CD4-positive, alpha-beta T cell (primary cell): ENCODE measurements around the gene GNG2. TPM values are rescaled to one million over a fixed set of nuclear protein-coding genes. Genes with fewer than 3 reads are reported as not detected.

Source experiments
- ATAC-seq: fragments of 200-7000 bp; cut with Tn5 transposase; one replicate; pipeline ENCODE4 v1.10.0; 2022; ENCODE audit warnings: mild to moderate bottlenecking; ENCODE audit not compliant: poor library complexity
- CTCF ChIA-PET: fragments of 350-600 bp; sonication (Branson Sonifier 250); formaldehyde crosslinking; loops from one replicate; lab custom pipeline; 2021; ENCODE audit warnings: antibody characterized with exemption, inconsistent platforms; lab: Charles Lee
- POLR2A ChIA-PET: fragments of 350-600 bp; sonication (Branson Sonifier 250); formaldehyde crosslinking; loops from one replicate; lab custom pipeline; 2021; ENCODE audit warnings: antibody characterized with exemption, inconsistent platforms; lab: Charles Lee
- DNase-seq, 14 experiments: peaks; one replicate each; pipeline ENCODE4 v3.0.0-alpha.2; 2013 to 2020; ENCODE audit warnings: mixed read lengths in 2 of 14
- H3K27ac ChIP-seq, 2 donors: one replicate each; pipeline versions ENCODE4 v1.5.1 to v1.7.0; 2013; ENCODE audit warnings: low read length in 2 of 2, low read depth in 1 of 2, mild to moderate bottlenecking in 1 of 2
- H3K27me3 ChIP-seq, 2 experiments: 1 replicate in 1 of 2; 2 replicates in 1 of 2; pipeline versions ENCODE4 v1.6.1 to v1.7.0; 2013; ENCODE audit warnings: low read length in 2 of 2, control low read depth in 1 of 2, mild to moderate bottlenecking in 1 of 2, moderate library complexity in 1 of 2; ENCODE audit not compliant: insufficient read depth in 2 of 2, control insufficient read depth in 1 of 2
- H3K36me3 ChIP-seq: one replicate; pipeline ENCODE4 v1.6.1; 2013; ENCODE audit warnings: low read length, control low read depth; ENCODE audit not compliant: insufficient read depth
- H3K4me1 ChIP-seq: one replicate; pipeline ENCODE4 v1.6.1; 2013; ENCODE audit warnings: low read length, control low read depth; ENCODE audit not compliant: insufficient read depth
- H3K4me3 ChIP-seq: one replicate; pipeline ENCODE4 v1.5.1; 2013; ENCODE audit warnings: mild to moderate bottlenecking, low read length, moderate library complexity
- H3K9me3 ChIP-seq, 2 experiments: 1 replicate in 1 of 2; 2 replicates in 1 of 2; pipeline versions ENCODE4 v1.6.1 to v1.7.0; 2013; ENCODE audit warnings: low read length in 2 of 2, mild to moderate bottlenecking in 2 of 2, control low read depth in 1 of 2, moderate library complexity in 1 of 2; ENCODE audit not compliant: control insufficient read depth in 1 of 2, insufficient read depth in 1 of 2
- H3K27ac Mint-ChIP-seq: one replicate; pipeline ENCODE4 v1.8.0; 2020; ENCODE audit warnings: mixed read lengths
- H3K27me3 Mint-ChIP-seq: one replicate; pipeline ENCODE4 v1.8.0; 2021; ENCODE audit warnings: mixed read lengths
- H3K36me3 Mint-ChIP-seq: one replicate; pipeline ENCODE4 v1.8.0; 2021; ENCODE audit warnings: low read depth, mixed read lengths
- H3K4me1 Mint-ChIP-seq: one replicate; pipeline ENCODE4 v1.8.0; 2021; ENCODE audit warnings: low read depth, mixed read lengths
- H3K4me3 Mint-ChIP-seq: one replicate; pipeline ENCODE4 v1.8.0; 2020; ENCODE audit warnings: mild to moderate bottlenecking, mixed read lengths
- H3K9me3 Mint-ChIP-seq: one replicate; pipeline ENCODE4 v1.8.0; 2020; ENCODE audit warnings: mixed read lengths
- intact Hi-C, 2 experiments: fragments of 100-400 bp; cut with DNase I in 1 of 2; cut with micrococcal nuclease in 1 of 2; formaldehyde crosslinking; loops; one replicate each; pipeline versions ENCODE4 v1.15.1 to v1.9.0; 2023 to 2025; cut with DNase I, micrococcal nuclease
- total RNA-seq, 174 experiments: library from RNA in 2 of 174; stranded (reverse) in 2 of 174; gene quantifications; one replicate each; pipeline ENCODE4 v1.2.3 and lab custom pipeline; 2021 to 2026
- TF ChIP-seq, protein P1 (sequence below): fragments of 200-600 bp; IDR thresholded peaks from one replicate; pipeline ENCODE4 v1.8.0; 2022; ENCODE audit warnings: antibody characterized with exemption, mild to moderate bottlenecking

The GNG2 gene
- total RNA-seq, 2 experiments from 2014 or later, result 138 to 139 TPM

GRCh38 chr14:51846631-51847488 lies 13.6 kb upstream of the GNG2 start:
- Histone ChIP-seq H3K36me3 (no peaks in the 10 kb centered on the region), H3K4me3 (peak overlapping the region; percentile 53), H3K27ac (peak overlapping the region; percentile 99 to 100), H3K4me1 (peaks cover 44% of the 10 kb centered on the region), H3K9me3 (no peaks in the 10 kb centered on the region), H3K27me3 (no peaks in the 10 kb centered on the region)
- no peaks in the 10 kb centered on the region for H3K27me3 Mint-ChIP-seq
- peaks cover 72% of the 10 kb centered on the region for H3K4me1 Mint-ChIP-seq
- peaks cover 6% of the 10 kb centered on the region for H3K36me3 Mint-ChIP-seq
- H3K27ac Mint-ChIP-seq, result peak overlapping the region; percentile 98
- TF ChIP-seq, protein P1, sequence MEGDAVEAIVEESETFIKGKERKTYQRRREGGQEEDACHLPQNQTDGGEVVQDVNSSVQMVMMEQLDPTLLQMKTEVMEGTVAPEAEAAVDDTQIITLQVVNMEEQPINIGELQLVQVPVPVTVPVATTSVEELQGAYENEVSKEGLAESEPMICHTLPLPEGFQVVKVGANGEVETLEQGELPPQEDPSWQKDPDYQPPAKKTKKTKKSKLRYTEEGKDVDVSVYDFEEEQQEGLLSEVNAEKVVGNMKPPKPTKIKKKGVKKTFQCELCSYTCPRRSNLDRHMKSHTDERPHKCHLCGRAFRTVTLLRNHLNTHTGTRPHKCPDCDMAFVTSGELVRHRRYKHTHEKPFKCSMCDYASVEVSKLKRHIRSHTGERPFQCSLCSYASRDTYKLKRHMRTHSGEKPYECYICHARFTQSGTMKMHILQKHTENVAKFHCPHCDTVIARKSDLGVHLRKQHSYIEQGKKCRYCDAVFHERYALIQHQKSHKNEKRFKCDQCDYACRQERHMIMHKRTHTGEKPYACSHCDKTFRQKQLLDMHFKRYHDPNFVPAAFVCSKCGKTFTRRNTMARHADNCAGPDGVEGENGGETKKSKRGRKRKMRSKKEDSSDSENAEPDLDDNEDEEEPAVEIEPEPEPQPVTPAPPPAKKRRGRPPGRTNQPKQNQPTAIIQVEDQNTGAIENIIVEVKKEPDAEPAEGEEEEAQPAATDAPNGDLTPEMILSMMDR, result no peak
- H3K9me3 Mint-ChIP-seq, result peaks cover 4% of the 10 kb centered on the region
- intact Hi-C loops, result loop anchor here (1.0 to 5.0 kb wide), 10 partner anchors 13 to 195 kb away; partner anchors contain the start of genes GNG2 (in 2 of the 2) and FRMD6 (in 1 of the 2)
- peak; percentile 66 to 98 (median 82) for DNase-seq
- peak; percentile 83 for ATAC-seq
- ChIA-PET POLR2A (interaction anchor here (0.6 to 3.9 kb wide), 30 partner anchors 9 to 895 kb away, joined by 3 to 156 read pairs (median 5); partner anchors contain the start of genes FRMD6 and GNG2), CTCF (interaction anchor here (0.7 to 2.9 kb wide), 25 partner anchors 10 to 195 kb away, joined by 3 to 33 read pairs (median 6); partner anchors contain the start of gene GNG2)
- peak overlapping the region; percentile 86 for H3K4me3 Mint-ChIP-seq

- Mint-ChIP-seq H3K9me3 (peaks cover 4% of the 10 kb centered on the region), H3K4me3 (peak overlapping the region; percentile 86), H3K4me1 (peaks cover 77% of the 10 kb centered on the region), H3K27ac (peak overlapping the region; percentile 98), H3K36me3 (peaks cover 6% of the 10 kb centered on the region), H3K27me3 (no peaks in the 10 kb centered on the region)
- DNase-seq (no peak), ATAC-seq (no peak)
- no peaks in the 10 kb centered on the region for H3K27me3 ChIP-seq
- H3K4me1 ChIP-seq, result peaks cover 44% of the 10 kb centered on the region
- intact Hi-C loops, result loop anchor here (1.0 to 5.0 kb wide), 9 partner anchors 13 to 195 kb away; partner anchors contain the start of genes GNG2 (in 2 of the 2) and FRMD6 (in 1 of the 2)
- CTCF ChIA-PET, result interaction anchor here (0.7 to 2.9 kb wide), 24 partner anchors 10 to 195 kb away, joined by 3 to 33 read pairs (median 6); partner anchors contain the start of gene GNG2
- H3K4me3 ChIP-seq, result peak overlapping the region; percentile 53
- H3K27ac ChIP-seq, result peak overlapping the region; percentile 99 to 100
- no peaks in the 10 kb centered on the region for H3K36me3 ChIP-seq
- TF ChIP-seq, protein P1, result peak; percentile 18
- H3K9me3 ChIP-seq, result no peaks in the 10 kb centered on the region
- POLR2A ChIA-PET, result interaction anchor here (0.6 to 3.9 kb wide), 26 partner anchors 9 to 894 kb away, joined by 3 to 156 read pairs (median 6); partner anchors contain the start of genes FRMD6 and GNG2
Measured at GRCh38 chr14:51847489-51847796, 13.0 kb upstream of the GNG2 start.

DNA sequence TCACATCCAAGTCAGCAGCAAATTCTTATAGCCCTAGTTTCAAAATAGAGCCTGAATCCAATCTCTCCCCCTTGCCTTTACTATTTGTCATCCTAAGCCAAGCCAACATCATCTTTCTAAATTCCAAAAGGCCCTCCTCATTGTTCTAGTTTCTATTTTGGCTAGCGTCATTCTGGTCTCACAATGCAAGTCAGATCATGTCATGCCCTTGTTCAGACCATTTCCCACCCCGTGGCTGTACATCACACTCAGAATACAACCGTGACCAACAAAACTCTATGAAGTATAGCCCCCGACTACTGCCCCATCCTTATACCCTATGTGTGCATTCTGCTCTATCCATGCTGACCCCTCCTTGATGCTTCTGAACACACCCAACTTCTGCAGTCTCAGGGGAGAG lies 12.3 kb upstream of the GNG2 start:
- Histone ChIP-seq H3K9me3 (no peaks in the 10 kb centered on the region), H3K27me3 (no peaks in the 10 kb centered on the region), H3K36me3 (no peaks in the 10 kb centered on the region), H3K27ac (peak overlapping the region; percentile 99 to 100), H3K4me3 (no peak overlapping the region), H3K4me1 (peaks cover 44% of the 10 kb centered on the region)
- Mint-ChIP-seq H3K36me3 (peaks cover 6% of the 10 kb centered on the region), H3K27me3 (no peaks in the 10 kb centered on the region), H3K4me3 (peak overlapping the region; percentile 17), H3K4me1 (peaks cover 82% of the 10 kb centered on the region), H3K27ac (peak overlapping the region; percentile 98), H3K9me3 (peaks cover 4% of the 10 kb centered on the region)
- ChIA-PET POLR2A (interaction anchor here (0.8 to 3.9 kb wide), 4 partner anchors 15 to 115 kb away, joined by 4 to 156 read pairs (median 11); partner anchors contain the start of gene GNG2), CTCF (interaction anchor here (0.7 to 2.9 kb wide), 11 partner anchors 10 to 62 kb away, joined by 3 to 33 read pairs (median 9); partner anchors contain the start of gene GNG2)
- intact Hi-C loops, result loop anchor here in 1 of 2 experiments (5.0 kb wide), 3 partner anchors 74 to 196 kb away; partner anchors contain the start of gene FRMD6
- ATAC-seq (no peak), DNase-seq (peak in 1 of 14 experiments; percentile 43)
- TF ChIP-seq, protein P1, result no peak
